GM21360 (cell line): Measurements from ENCODE around the gene TUBB1.
"Not testable (repeated sequence)": the region's sequence is repeated elsewhere in the genome, so short reads cannot be mapped to it uniquely, and the experiment has no call there.

Experiments used
- ATAC-seq: cut with Tn5 transposase; IDR thresholded peaks from one replicate; pipeline ENCODE4 v1.9.1; 2021; ENCODE audit warnings: mild to moderate bottlenecking, moderate library complexity; ENCODE audit not compliant: unreplicated experiment

The TUBB1 gene

DNA sequence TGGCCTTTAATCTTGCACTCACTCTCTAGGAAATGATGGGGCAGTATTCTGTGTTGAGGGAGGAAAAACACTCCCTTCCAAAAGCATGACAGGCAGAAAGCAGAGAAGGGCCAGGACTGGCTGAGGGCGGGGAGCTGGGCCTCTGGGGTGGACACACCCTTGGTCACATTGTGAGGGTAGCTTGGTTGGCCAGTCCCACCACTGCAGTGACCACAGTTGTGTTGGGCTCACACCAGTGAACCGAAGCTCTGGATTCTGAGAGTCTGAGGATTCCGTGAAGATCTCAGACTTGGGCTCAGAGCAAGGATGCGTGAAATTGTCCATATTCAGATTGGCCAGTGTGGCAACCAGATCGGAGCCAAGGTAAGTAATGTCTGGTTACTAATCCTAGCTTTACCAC is at the start of gene TUBB1:
TSS of gene TUBB1 (plus strand) at position 213 of the 400 bp plus-strand sequence. CDS start at position 307, 94 bp downstream.
- no peak for ATAC-seq

GRCh38 chr20:58969439-58969838 is 49.8 kb upstream of the TUBB1 start:
- ATAC-seq = no peak

DNA sequence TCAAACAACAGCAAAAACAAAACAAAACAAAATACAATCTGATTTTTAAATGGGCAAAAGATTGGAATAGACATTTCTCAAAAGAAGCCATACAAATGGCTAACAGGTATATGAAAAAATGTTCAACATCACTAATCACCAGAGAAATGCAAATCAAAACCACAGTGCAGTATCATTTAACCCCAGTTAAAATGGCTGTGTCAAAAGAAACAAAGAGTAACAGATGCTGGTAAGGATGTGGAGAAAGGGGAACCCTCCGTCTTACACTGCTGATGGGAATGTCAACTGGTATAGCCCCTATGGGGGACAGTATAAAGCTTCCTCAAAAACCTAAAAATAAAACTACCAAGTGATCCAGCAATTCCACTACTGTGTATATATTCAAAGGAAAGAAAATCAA is 49.1 kb upstream of the TUBB1 start:
- ATAC-seq = no peak

GRCh38 chr20:58971429-58971828 is 47.8 kb upstream of the TUBB1 start:
- no peak for ATAC-seq

GRCh38 chr20:58973179-58973578 is 46.0 kb upstream of the TUBB1 start:
- no peak for ATAC-seq

DNA sequence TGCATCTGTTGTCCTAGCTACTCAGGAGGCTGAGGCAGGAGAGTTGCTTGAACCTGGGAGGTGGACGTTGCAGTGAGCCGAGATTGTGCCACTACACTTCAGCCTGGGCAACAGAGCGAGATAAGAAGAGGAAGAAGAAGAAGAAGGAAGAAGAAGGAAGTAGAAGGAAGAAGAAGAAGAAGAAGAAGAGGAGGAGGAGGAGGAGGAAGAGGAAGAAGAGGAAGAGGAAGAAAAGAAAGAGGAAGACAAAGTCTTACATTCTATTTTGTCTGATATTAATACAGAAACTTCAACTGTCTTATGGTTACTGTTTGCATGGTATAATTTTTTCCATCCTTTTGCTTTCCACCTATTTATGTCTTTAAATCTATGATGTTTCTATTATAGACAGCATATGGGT is 45.4 kb upstream of the TUBB1 start:
- ATAC-seq = no peak

DNA sequence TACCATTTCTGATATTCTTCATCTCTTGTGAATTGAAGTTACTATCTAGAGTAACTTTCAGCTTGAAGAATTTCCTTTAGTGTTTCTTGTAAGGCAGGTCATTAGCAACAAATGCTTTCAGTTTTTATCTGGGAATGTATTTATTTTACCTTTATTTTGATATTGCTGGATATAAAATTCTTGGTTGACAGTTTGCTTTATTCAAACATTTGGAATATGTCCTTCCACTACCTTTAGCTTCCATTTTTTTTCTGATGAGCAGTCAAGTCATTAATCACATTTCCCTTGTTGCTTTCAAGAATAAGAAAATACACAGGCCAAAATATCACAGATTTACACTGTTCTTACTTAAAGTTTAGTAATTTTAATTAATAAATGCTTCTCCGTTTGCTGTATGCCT is 43.9 kb upstream of the TUBB1 start:
- no peak for ATAC-seq

DNA sequence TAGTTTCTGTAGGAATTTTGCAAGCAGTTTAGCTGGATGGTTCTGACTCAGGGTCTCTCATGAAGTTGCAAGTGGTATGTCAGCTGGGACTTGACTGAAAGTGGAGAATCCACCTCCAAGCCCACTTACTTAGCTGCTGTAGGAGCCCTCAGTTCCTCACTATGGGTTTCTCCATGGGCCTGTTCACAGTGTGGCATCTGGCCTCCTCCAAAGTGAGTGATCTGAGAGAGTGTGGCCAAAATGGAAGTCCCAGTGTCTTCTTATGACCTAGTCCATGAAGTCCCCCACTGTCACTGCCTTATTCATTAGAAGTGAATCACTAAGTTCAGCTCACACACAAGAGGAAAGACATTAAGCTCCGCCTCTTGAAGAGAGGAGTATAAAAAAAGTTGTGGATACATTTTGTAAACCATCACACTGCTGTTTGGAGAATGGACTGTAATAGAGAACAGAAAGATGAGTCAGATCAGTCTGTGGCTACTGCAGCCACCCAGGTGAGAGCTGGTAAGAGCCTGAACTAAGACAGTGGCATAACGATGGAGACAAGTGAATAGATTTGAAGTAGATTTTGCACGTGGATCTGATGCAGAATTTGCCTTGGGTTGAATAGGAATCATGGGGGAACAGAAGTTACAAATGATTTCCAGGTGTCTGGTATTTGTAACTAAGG is 43.0 kb upstream of the TUBB1 start:
- no peak for ATAC-seq

DNA sequence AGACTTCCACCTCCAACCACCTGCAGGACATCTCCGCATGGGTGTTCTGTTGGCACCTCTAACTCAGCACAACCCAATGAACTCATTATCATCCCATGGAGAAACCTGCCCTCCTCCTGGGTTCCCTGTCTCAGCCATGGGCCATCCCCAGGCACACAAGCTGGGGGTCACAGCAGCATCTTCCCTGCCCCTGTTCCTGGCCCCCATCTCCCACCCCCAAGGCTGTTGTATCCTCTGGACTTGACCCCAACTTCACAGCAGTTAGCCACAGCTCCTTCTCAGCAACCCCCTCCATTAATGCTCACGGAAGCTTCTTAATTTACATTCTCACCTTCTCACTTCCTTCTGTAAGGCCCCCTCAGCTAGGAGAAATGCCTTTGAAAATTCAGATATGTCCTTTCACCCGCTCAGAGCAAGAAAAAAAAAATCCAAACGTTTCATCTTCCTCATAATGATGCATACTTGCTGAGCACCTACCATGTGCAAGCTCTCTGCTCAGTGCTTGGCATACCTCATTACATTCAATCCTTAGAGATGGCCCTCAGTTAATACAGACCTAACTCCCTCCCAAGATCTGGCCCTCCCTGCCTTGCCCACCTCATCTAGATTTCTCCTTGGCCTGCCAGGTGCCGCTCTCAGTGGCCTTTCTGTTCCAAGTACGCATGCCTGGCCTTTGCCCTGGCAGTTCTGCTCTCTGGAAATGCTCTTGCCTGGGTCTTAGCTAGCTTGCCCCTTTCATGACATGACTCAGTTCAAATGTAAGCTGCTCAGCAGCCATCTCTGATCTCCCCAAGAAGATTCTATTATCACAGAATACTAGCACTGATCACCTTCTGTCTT is 40.7 kb upstream of the TUBB1 start:
- no peak for ATAC-seq

DNA sequence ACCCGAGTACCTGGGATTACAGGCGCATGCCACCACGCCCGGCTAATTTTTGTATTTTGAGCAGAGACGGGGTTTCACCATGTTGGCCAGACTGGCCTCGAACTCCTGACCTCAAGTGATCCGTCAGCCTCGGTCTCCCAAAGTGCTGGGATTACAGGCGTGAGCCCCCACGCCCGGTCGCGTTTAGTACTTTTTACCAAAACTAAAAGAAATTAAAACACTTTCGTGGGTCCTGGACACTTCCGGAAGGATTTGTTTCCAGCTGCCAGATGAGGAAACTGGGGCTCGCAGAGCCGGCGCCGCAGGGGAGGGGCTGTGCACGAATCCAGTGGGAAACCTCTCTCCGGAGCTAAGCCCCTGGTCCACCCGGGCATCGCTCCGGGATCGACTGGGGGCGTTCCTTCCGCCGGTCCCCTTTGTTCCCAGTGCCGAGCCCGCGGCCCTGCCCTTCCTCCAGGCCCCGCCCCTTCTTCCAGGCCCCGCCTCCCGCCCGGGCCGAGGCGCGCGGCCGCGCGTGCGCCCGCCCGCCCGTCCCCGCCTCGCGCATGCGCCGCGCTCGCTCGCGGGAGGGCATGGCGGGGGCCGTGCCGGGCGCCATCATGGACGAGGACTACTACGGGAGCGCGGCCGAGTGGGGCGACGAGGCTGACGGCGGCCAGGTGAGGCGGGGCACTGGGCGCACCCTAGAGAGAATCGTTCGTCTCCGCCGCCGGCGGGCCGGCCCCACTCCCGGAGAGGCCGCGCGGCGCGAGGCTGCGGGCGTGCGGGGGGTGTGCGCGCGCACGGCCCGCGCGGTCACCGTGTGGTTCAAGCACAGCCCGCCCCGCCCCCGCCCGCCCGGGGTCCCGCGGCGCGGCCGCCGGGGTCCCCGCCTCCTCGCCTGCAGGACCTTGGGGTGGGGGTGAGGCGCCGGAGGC is 38.3 kb upstream of the TUBB1 start, which contains the start of gene NELFCD:
TSS of gene NELFCD (plus strand) at position 546 of the 917 bp plus-strand sequence. CDS start at position 600, 54 bp downstream.
- peak; percentile 80 for ATAC-seq

DNA sequence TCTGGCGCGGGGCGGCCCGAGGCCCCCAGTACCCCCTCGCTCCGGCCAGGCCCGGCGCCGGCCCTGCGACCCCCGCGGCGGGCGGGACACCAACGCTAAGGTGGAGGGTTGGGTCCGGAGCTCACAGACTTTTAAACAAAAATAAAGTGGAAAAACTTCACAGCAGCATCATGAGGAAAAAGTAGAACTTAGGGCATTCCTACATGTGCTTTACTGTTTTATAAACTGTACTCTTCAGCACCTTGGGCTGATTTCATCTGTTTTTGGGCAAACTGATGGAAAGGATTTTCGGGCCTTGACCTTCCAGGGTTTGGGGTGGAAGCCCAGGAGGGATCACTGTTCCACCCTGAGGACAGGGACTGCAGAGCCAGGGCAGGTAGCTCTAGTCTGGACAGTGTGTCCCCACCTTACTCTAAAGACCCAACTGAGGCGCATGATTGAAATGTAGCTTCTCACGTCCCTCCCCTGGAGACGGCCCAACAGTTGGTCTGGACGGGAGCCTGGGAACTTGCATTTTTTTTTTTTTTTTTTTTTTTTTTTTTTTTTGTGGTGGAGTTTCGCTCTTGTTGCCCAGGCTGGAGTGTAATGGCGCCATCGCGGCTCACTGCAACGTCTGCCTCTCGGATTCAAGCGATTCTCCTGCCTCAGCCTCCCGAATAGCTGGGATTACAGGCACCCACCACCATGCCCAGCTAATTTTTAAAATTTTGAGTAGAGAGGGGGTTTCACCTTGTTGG is 37.4 kb upstream of the TUBB1 start:
- no peak for ATAC-seq

- no peak for ATAC-seq
Measured at GRCh38 chr20:58982406-58983114, 36.7 kb upstream of the TUBB1 start.

GRCh38 chr20:58983115-58983468 is 36.1 kb upstream of the TUBB1 start:
- not testable (repeated sequence) for ATAC-seq

GRCh38 chr20:58984691-58985090 is 34.5 kb upstream of the TUBB1 start:
- ATAC-seq = no peak

DNA sequence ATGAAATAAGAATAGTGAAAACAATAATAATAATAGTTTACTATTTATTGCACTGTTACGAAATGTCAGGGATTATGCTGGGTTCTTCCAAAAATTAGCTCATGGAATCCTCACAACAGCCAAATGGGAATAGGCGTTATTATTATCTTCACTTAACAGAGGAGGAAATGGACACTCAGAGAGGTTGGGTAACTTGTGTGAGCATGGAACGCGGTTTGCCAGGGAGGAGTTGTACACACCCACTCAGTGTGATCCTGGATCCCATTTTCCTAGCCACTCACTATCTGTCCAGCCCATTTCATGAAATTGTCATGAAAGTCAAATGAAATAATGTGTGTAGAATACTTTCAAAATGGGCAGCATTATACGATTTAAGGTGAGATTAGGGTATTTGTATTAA is 33.6 kb upstream of the TUBB1 start:
- no peak for ATAC-seq

DNA sequence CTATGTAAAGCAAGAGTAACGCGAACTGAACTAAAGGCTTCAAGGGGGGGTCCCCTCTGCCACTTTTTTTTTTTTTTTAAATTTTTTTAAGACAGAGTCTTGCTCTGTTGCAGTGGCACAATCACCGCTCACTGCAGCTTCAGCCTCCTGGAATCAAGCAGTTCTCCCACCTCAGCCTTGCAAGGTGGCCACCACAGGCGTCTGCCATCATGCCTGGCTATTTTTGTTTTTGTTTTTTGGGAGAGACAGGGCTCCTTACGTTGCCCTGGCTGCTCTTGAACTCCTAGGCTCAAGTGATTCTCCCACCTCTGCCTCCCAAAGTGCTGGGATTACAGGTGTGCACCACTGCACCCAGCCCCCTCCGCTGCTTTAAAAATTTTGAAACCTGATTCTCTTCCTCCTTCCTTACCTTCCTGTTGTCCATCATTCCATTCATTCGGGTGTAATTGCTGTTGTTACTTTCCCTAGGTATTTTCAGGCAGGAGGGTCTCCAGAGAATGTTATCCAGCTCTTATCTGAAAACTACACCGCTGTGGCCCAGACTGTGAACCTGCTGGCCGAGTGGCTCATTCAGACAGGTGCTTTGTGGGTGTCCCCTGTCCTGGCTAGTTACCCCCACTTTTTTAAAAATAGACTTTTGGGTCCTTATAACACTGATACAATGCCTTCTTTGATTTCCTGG is 32.8 kb upstream of the TUBB1 start:
- no peak for ATAC-seq

- ATAC-seq = no peak
Measured at GRCh38 chr20:58986968-58987517, 32.2 kb upstream of the TUBB1 start.

DNA sequence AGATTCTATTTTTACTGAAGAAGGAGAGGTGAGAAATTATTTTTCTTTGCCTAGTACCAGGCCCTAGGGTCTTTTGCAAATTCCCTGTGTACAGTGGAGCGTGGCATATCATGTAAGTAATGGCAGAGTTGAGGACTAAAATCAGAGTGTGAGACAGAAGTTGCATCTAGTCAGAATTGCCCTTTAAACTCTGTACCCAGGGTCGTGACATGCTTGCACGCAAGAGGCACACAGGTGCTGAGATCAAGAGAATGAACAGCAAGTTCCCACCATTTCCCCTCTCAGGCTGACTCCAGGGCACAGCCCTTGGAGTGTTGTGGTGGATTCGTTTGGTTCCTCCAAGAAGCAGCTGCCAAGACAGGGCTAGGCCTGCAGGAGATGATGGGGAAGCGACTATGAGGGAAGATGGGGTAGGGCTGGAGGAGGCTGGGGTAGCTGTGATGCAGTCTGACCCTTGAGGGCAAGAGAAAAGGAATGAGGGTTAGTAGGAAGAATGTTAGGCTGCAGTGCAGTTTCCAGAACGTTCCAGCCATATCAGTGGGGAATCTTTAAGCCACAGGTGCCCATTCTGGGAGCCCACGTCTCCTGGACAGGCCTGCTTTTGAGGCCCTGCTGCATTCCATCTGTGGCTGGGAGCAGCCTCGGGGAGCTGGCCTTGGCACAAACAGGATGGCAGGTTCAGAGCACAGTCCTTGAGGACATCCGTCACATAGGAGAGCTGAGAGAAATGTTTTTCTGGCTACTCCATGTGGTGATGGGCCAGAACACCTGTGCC is 31.3 kb upstream of the TUBB1 start:
- no peak for ATAC-seq
